ENCODE data around the gene HASPIN. TPM values are rescaled to one million over a fixed set of nuclear protein-coding genes. Genes with fewer than 3 reads are reported as not detected.

The HASPIN gene
- total and polyA plus RNA-seq, 4 donors = 0.24 to 1.1 (median 0.51) TPM

DNA sequence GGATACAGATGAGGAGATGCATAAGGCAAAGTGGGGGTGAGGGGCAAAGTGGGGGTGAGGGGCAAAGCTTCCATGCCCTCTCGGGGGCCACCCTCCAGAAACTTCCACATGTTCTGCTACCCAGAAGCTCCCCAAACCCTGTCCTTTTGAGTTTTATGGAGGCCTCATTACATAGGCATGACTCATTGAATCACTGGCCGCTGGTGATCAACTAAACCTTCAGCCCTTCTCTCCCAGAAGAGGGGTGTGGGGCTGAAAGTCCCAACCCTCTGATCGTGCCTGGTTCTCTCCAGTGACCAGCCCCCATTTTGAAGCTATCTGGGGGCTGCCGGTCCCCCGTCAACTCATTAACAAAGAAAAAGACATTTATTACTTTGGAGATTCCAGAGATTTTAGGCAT lies 49.8 kb downstream of the HASPIN start:
- Histone ChIP-seq H3K4me1 (ENCODE audit: control insufficient read depth in 5 of 5, insufficient read depth in 5 of 5, low read length in 5 of 5) (no peaks in the 10 kb centered on the region), H3K9me3 (ENCODE audit: control insufficient read depth in 4 of 4, insufficient read depth in 3 of 4, low read length in 3 of 4) (peaks cover 0 to under 1% (median 0%) of the 10 kb centered on the region in 4 donors), H3K4me3 (no peak overlapping the region), H3K27me3 (ENCODE audit: control insufficient read depth in 3 of 3, insufficient read depth in 3 of 3, low read length in 2 of 3) (no peaks in the 10 kb centered on the region), H3K27ac (ENCODE audit: low read depth in 1 of 2, low read length in 1 of 2) (no peak overlapping the region), H3K9ac (ENCODE audit: insufficient read depth in 1 of 2, low read length in 2 of 2) (no peak overlapping the region), H3K36me3 (ENCODE audit: control insufficient read depth in 4 of 4, insufficient read depth in 4 of 4, low read length in 4 of 4) (no peaks in the 10 kb centered on the region)
- DNase-seq (no peak), ATAC-seq (ENCODE audit: insufficient read depth, low FRiP score) (no peak)
- 82 to 84% methylated on average over 5 of the region's 5 CpGs for WGBS, 2 donors
- TF ChIP-seq CTCF (IDR thresholded peaks at IDR 0.05; ENCODE audit: control extremely low read depth, extremely low read depth) = no peak

DNA sequence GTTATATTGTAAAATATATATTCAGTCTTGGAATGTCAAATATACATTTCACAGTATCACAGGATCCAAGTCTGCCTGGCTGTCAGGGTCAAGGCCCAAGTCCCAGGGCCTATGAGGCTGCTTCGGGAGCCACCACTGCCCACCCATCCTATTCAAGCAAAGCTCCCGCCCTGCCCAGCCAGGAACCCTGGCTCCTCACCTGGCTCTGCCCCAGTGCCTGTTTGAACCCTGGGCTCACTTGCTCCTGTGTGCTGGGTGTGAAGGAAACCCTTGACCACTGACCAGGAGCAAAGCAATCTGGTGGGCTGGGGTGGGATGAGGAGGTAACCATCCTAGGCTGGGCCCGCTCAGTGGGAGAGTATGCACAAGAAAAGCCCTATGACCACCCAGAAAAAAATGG lies 50.3 kb downstream of the HASPIN start:
- Histone ChIP-seq H3K9me3 (ENCODE audit: control insufficient read depth in 4 of 4, insufficient read depth in 3 of 4, low read length in 3 of 4) (no peaks in the 10 kb centered on the region), H3K4me1 (ENCODE audit: control insufficient read depth in 5 of 5, insufficient read depth in 5 of 5, low read length in 5 of 5) (no peaks in the 10 kb centered on the region), H3K27me3 (ENCODE audit: control insufficient read depth in 3 of 3, insufficient read depth in 3 of 3, low read length in 2 of 3) (no peaks in the 10 kb centered on the region), H3K4me3 (no peak overlapping the region), H3K27ac (ENCODE audit: low read depth in 1 of 2, low read length in 1 of 2) (no peak overlapping the region), H3K36me3 (ENCODE audit: control insufficient read depth in 4 of 4, insufficient read depth in 4 of 4, low read length in 4 of 4) (no peaks in the 10 kb centered on the region), H3K9ac (ENCODE audit: insufficient read depth in 1 of 2, low read length in 2 of 2) (no peak overlapping the region)
- 97 to 99% methylated on average over 3 of the region's 3 CpGs for WGBS, 2 donors
- DNase-seq (no peak), ATAC-seq (ENCODE audit: insufficient read depth, low FRiP score) (no peak)
- TF ChIP-seq CTCF (IDR thresholded peaks at IDR 0.05; ENCODE audit: control extremely low read depth, extremely low read depth) = no peak

Other genes with a start within 250 kb of the HASPIN start
- gene ASPA, start 247.9 kb upstream of the HASPIN start, total RNA-seq = 10 to 100 TPM in 1 of 2 donors, 1 to 10 TPM in 1; 2.5 to 17.5 TPM
- under 1 TPM; 0.31 to 0.96 TPM for gene ASPA, start 247.9 kb upstream of the HASPIN start, polyA plus RNA-seq
- under 1 TPM; 0.46 to 0.91 TPM for gene TRPV3, start 166.1 kb upstream of the HASPIN start, total RNA-seq
- gene TRPV3, start 166.1 kb upstream of the HASPIN start, polyA plus RNA-seq = under 1 TPM; 0.10 to 0.20 TPM
- gene TRPV1, start 114.5 kb upstream of the HASPIN start, total RNA-seq = 1 to 10 TPM; 3.4 to 6.6 TPM
- 1 to 10 TPM; 1.4 to 2.6 TPM for gene TRPV1, start 114.5 kb upstream of the HASPIN start, polyA plus RNA-seq
- gene SHPK, start 87.7 kb upstream of the HASPIN start, total RNA-seq = 10 to 100 TPM; 15.9 to 16.8 TPM
- gene SHPK, start 87.7 kb upstream of the HASPIN start, polyA plus RNA-seq = 1 to 10 TPM; 4.9 to 6.7 TPM
- gene CTNS, start 87.1 kb upstream of the HASPIN start, total RNA-seq = 10 to 100 TPM; 14.3 to 24.9 TPM
- gene CTNS, start 87.1 kb upstream of the HASPIN start, polyA plus RNA-seq = 10 to 100 TPM in 1 of 2 donors, 1 to 10 TPM in 1; 7.7 to 24.1 TPM
- gene TAX1BP3, start 55.3 kb upstream of the HASPIN start, total RNA-seq = 100 to 1,000 TPM in 1 of 2 donors, 10 to 100 TPM in 1; 71.0 to 146 TPM
- gene TAX1BP3, start 55.3 kb upstream of the HASPIN start, polyA plus RNA-seq = 100 to 1,000 TPM in 1 of 2 donors, 10 to 100 TPM in 1; 69.7 to 123 TPM
- gene EMC6, start 55.1 kb upstream of the HASPIN start, total RNA-seq = 10 to 100 TPM; 10.9 to 40.0 TPM
- 10 to 100 TPM; 85.0 to 93.4 TPM for gene EMC6, start 55.1 kb upstream of the HASPIN start, polyA plus RNA-seq
- 1 to 10 TPM; 2.0 to 4.7 TPM for gene P2RX5, start 27.7 kb upstream of the HASPIN start, total RNA-seq
- gene P2RX5, start 27.7 kb upstream of the HASPIN start, polyA plus RNA-seq = 1 to 10 TPM; 1.3 to 4.7 TPM
- gene ITGAE, start 77.3 kb downstream of the HASPIN start, total RNA-seq = 10 to 100 TPM; 16.8 to 21.3 TPM
- gene ITGAE, start 77.3 kb downstream of the HASPIN start, polyA plus RNA-seq = 10 to 100 TPM; 34.0 to 37.3 TPM
- gene NCBP3, start 122.3 kb downstream of the HASPIN start, total RNA-seq = 10 to 100 TPM; 34.3 to 49.4 TPM
- 10 to 100 TPM; 15.9 to 17.8 TPM for gene NCBP3, start 122.3 kb downstream of the HASPIN start, polyA plus RNA-seq
- gene CAMKK1, start 169.2 kb downstream of the HASPIN start, total RNA-seq = 10 to 100 TPM in 1 of 2 donors, 1 to 10 TPM in 1; 3.8 to 14.9 TPM
- 10 to 100 TPM in 1 of 2 donors, 1 to 10 TPM in 1; 7.9 to 11.0 TPM for gene CAMKK1, start 169.2 kb downstream of the HASPIN start, polyA plus RNA-seq
- 10 to 100 TPM in 1 of 2 donors, 1 to 10 TPM in 1; 4.6 to 16.4 TPM for gene P2RX1, start 192.6 kb downstream of the HASPIN start, total RNA-seq
- 10 to 100 TPM in 1 of 2 donors, 1 to 10 TPM in 1; 7.0 to 14.0 TPM for gene P2RX1, start 192.6 kb downstream of the HASPIN start, polyA plus RNA-seq
- 10 to 100 TPM; 19.0 to 64.6 TPM for gene ATP2A3, start 240.5 kb downstream of the HASPIN start, total RNA-seq
- 10 to 100 TPM; 16.6 to 31.9 TPM for gene ATP2A3, start 240.5 kb downstream of the HASPIN start, polyA plus RNA-seq

Data from lung (tissue), 12 donors.